GM06990 (cell line): ENCODE measurements around the gene CATSPER4.

ENCODE experiments used
- DNase-seq: peaks from one replicate; pipeline ENCODE4 v3.0.0-alpha.2; 2011; ENCODE audit not compliant: insufficient read length; ENCODE audit errors: extremely low read depth
- H3K27me3 ChIP-seq: replicated peaks from 2 replicates; pipeline ENCODE4 v1.6.0; 2011; ENCODE audit warnings: low read length; ENCODE audit not compliant: control insufficient read depth, insufficient read depth
- H3K36me3 ChIP-seq: 2 replicates; pipeline ENCODE4 v1.5.1; 2011; ENCODE audit warnings: low read length; ENCODE audit not compliant: control insufficient read depth, insufficient read depth
- H3K4me3 ChIP-seq: replicated peaks from 2 replicates; pipeline ENCODE4 v1.5.1; 2011; ENCODE audit warnings: low read depth, mild to moderate bottlenecking, control low read depth, low read length
- CTCF ChIP-seq: IDR thresholded peaks from 2 replicates; pipeline ENCODE4 v1.5.1; 2011; ENCODE audit warnings: low read length, control low read depth, mild to moderate bottlenecking, inconsistent platforms; ENCODE audit not compliant: insufficient read depth, poor library complexity, severe bottlenecking

Gene CATSPER4

GRCh38 chr1:26190373-26190987, at the start of gene CATSPER4:
TSS of gene CATSPER4 (plus strand) at chr1:26190602. CDS start at chr1:26190628, 26 bp downstream.
- DNase-seq, result no peak
- H3K36me3 ChIP-seq, result no peaks in the 10 kb centered on the region
- no peak within 1 kb of the TSS for H3K4me3 ChIP-seq
- H3K27me3 ChIP-seq, result no peaks in the 10 kb centered on the region
- TF ChIP-seq CTCF, result peak; percentile 21

GRCh38 chr1:26142159-26142558, 48.2 kb upstream of the CATSPER4 start:
- no peak overlapping the region for H3K4me3 ChIP-seq
- H3K36me3 ChIP-seq, result no peaks in the 10 kb centered on the region
- no peak for TF ChIP-seq CTCF
- H3K27me3 ChIP-seq, result no peaks in the 10 kb centered on the region
- DNase-seq, result no peak

- Histone ChIP-seq H3K27me3 (no peaks in the 10 kb centered on the region; the same call in 1 of the 2 replicates), H3K4me3 (no peak overlapping the region), H3K36me3 (no peaks in the 10 kb centered on the region)
- peak; percentile 51 for DNase-seq
- peak; percentile 74 for TF ChIP-seq CTCF
These were observed 45.1 kb upstream of the CATSPER4 start for GRCh38 chr1:26145041-26145959.

- TF ChIP-seq CTCF, result no peak
- Histone ChIP-seq H3K36me3 (no peaks in the 10 kb centered on the region), H3K27me3 (no peaks in the 10 kb centered on the region; the same call in 1 of the 2 replicates), H3K4me3 (no peak overlapping the region)
- DNase-seq, result no peak
These were observed 44.5 kb upstream of the CATSPER4 start for GRCh38 chr1:26145960-26146294.

GRCh38 chr1:26148887-26149286, 41.5 kb upstream of the CATSPER4 start:
- DNase-seq, result no peak

More at GRCh38 chr1:26148887-26149286, 41.5 kb upstream of the CATSPER4 start:
- H3K27me3 ChIP-seq, result peaks cover 3% of the 10 kb centered on the region; the same call in 1 of the 2 replicates
- no peaks in the 10 kb centered on the region for H3K36me3 ChIP-seq
- no peak overlapping the region for H3K4me3 ChIP-seq
- no peak for TF ChIP-seq CTCF
